Thymus (tissue), 11 donors: Measurements from ENCODE around the gene FARP2. TPM values are rescaled to one million over a fixed set of nuclear protein-coding genes. Genes with fewer than 3 reads are reported as not detected.
"Not testable (repeated sequence)": the region's sequence is repeated elsewhere in the genome, so short reads cannot be mapped to it uniquely, and the experiment has no call there.

Experiments
- DNase-seq, 9 donors: peaks; one replicate each; pipeline ENCODE4 v3.0.0-alpha.2; 2013; ENCODE audit warnings: low spot score in 9 of 9, low read depth in 6 of 9, missing footprints in 1 of 9
- H3K27ac ChIP-seq, 2 donors: one replicate each; pipeline ENCODE4 v1.5.1; 2013; ENCODE audit warnings: control low read depth in 1 of 2, low read depth in 1 of 2, low read length in 1 of 2, mild to moderate bottlenecking in 1 of 2, moderate library complexity in 1 of 2
- H3K27me3 ChIP-seq, 2 donors: one replicate each; pipeline ENCODE4 v1.5.1; 2013; ENCODE audit warnings: low read length in 1 of 2; ENCODE audit not compliant: control insufficient read depth in 2 of 2, insufficient read depth in 1 of 2
- H3K36me3 ChIP-seq, 2 donors: one replicate each; pipeline ENCODE4 v1.5.1; 2013; ENCODE audit warnings: low read length in 1 of 2, mild to moderate bottlenecking in 1 of 2, moderate library complexity in 1 of 2; ENCODE audit not compliant: control insufficient read depth in 2 of 2, insufficient read depth in 2 of 2
- H3K4me1 ChIP-seq, 2 donors: one replicate each; pipeline ENCODE4 v1.5.1; 2013; ENCODE audit warnings: low read length in 2 of 2; ENCODE audit not compliant: control insufficient read depth in 2 of 2, insufficient read depth in 2 of 2
- H3K4me3 ChIP-seq, 2 donors: one replicate each; pipeline ENCODE4 v1.5.1; 2013; ENCODE audit warnings: low read length in 2 of 2, control low read depth in 1 of 2, mild to moderate bottlenecking in 1 of 2
- H3K9me3 ChIP-seq, 2 donors: one replicate each; pipeline ENCODE4 v1.5.1; 2013; ENCODE audit warnings: low read length in 1 of 2, mild to moderate bottlenecking in 1 of 2; ENCODE audit not compliant: control insufficient read depth in 2 of 2, insufficient read depth in 1 of 2
- WGBS: extraction: QIAGEN DNeasy Blood & Tissue Kit; methylation state at CpG from one replicate; pipeline ENCODE4 v1.1.7; 2013; 5-methylcytosine and 5-hydroxymethylcytosine counted together
- polyA plus RNA-seq: library from polyadenylated mRNA; stranded (reverse); fragments of 200-250 nt; gene quantifications from one replicate; pipeline ENCODE4 v1.2.3, GENCODE V29; 2013
- total RNA-seq: library from RNA; stranded (reverse); fragments of 120-200 nt; gene quantifications from one replicate; pipeline ENCODE4 v1.2.4, GENCODE V29; 2013
- donor health status: healthy.

The FARP2 gene
- total and polyA plus RNA-seq, 2 donors = 16.1 to 18.2 TPM

- H3K4me1 ChIP-seq = peaks cover 9 to 17% of the 10 kb centered on the region in 2 donors
- no peak overlapping the region for H3K4me3 ChIP-seq
- no peaks in the 10 kb centered on the region for H3K36me3 ChIP-seq
- 95% methylated on average over 6 of the region's 6 CpGs for WGBS
- peaks cover 0 to 5% of the 10 kb centered on the region in 2 donors for H3K9me3 ChIP-seq
- no peak overlapping the region for H3K27ac ChIP-seq
- peaks cover 4 to 19% of the 10 kb centered on the region in 2 donors for H3K27me3 ChIP-seq
- DNase-seq = no peak
Measured at GRCh38 chr2:241511091-241511741, 155.1 kb downstream of the FARP2 start.

GRCh38 chr2:241514553-241514952, 158.5 kb downstream of the FARP2 start:
- DNase-seq = no peak
- Histone ChIP-seq H3K4me1 (no peaks in the 10 kb centered on the region), H3K4me3 (no peak overlapping the region), H3K9me3 (peaks cover 0 to 5% of the 10 kb centered on the region in 2 donors), H3K36me3 (no peaks in the 10 kb centered on the region), H3K27ac (no peak overlapping the region), H3K27me3 (peaks cover 3 to 4% of the 10 kb centered on the region in 2 donors)
- WGBS = 92% methylated on average over 5 of the region's 5 CpGs

GRCh38 chr2:241514986-241515737, 159.1 kb downstream of the FARP2 start:
- DNase-seq = no peak
- H3K4me3 ChIP-seq = no peak overlapping the region
- H3K4me1 ChIP-seq = no peaks in the 10 kb centered on the region
- H3K27ac ChIP-seq = no peak overlapping the region
- no peaks in the 10 kb centered on the region for H3K36me3 ChIP-seq
- peaks cover 0 to 5% of the 10 kb centered on the region in 2 donors for H3K9me3 ChIP-seq
- peaks cover 2 to 4% of the 10 kb centered on the region in 2 donors for H3K27me3 ChIP-seq
- WGBS = 91% methylated on average over 10 of the region's 10 CpGs

GRCh38 chr2:241516520-241516965, 160.5 kb downstream of the FARP2 start:
- peaks cover 0 to 5% of the 10 kb centered on the region in 2 donors for H3K27me3 ChIP-seq
- WGBS = over 99% methylated on average over 3 of the region's 3 CpGs
- no peak for DNase-seq
- H3K27ac ChIP-seq = no peak overlapping the region
- peaks cover 0 to 5% of the 10 kb centered on the region in 2 donors for H3K9me3 ChIP-seq
- H3K4me1 ChIP-seq = no peaks in the 10 kb centered on the region
- H3K4me3 ChIP-seq = no peak overlapping the region
- no peaks in the 10 kb centered on the region for H3K36me3 ChIP-seq

- DNase-seq = no peak
- Histone ChIP-seq H3K27me3 (peaks cover 0 to 5% of the 10 kb centered on the region in 2 donors), H3K36me3 (no peaks in the 10 kb centered on the region), H3K4me3 (no peak overlapping the region), H3K4me1 (no peaks in the 10 kb centered on the region), H3K9me3 (peaks cover 0 to 5% of the 10 kb centered on the region in 2 donors), H3K27ac (no peak overlapping the region)
- 96% methylated on average over 6 of the region's 6 CpGs for WGBS
Measured at GRCh38 chr2:241517297-241517696, 161.2 kb downstream of the FARP2 start.

GRCh38 chr2:241519669-241520068, 163.6 kb downstream of the FARP2 start:
- H3K4me1 ChIP-seq = no peaks in the 10 kb centered on the region
- peaks cover 0 to 5% of the 10 kb centered on the region in 2 donors for H3K27me3 ChIP-seq
- 86% methylated on average over 11 of the region's 11 CpGs for WGBS
- H3K27ac ChIP-seq = no peak overlapping the region
- H3K36me3 ChIP-seq = no peaks in the 10 kb centered on the region
- no peak for DNase-seq
- no peak overlapping the region for H3K4me3 ChIP-seq
- H3K9me3 ChIP-seq = peaks cover 0 to 5% of the 10 kb centered on the region in 2 donors

GRCh38 chr2:241522477-241522876, 166.4 kb downstream of the FARP2 start:
- Histone ChIP-seq H3K4me1 (no peaks in the 10 kb centered on the region), H3K36me3 (no peaks in the 10 kb centered on the region), H3K27me3 (peaks cover 0 to 5% of the 10 kb centered on the region in 2 donors), H3K9me3 (peaks cover 3 to 8% of the 10 kb centered on the region in 2 donors), H3K4me3 (no peak overlapping the region), H3K27ac (no peak overlapping the region)
- 92% methylated on average over 5 of the region's 5 CpGs for WGBS
- DNase-seq = no peak

- H3K9me3 ChIP-seq, H3K4me3 ChIP-seq, H3K4me1 ChIP-seq, H3K27me3 ChIP-seq, H3K27ac ChIP-seq, H3K36me3 ChIP-seq, DNase-seq: not testable (repeated sequence)
- WGBS = 95% methylated on average over 31 of the region's 31 CpGs
Measured at GRCh38 chr2:241525818-241526780, 170.0 kb downstream of the FARP2 start.
